Naive thymus-derived CD4-positive, alpha-beta T cell (primary cell): ENCODE measurements around the gene PLCH2. TPM values are rescaled to one million over a fixed set of nuclear protein-coding genes. Genes with fewer than 3 reads are reported as not detected.

Experiments used
- ATAC-seq: fragments of 150-1000 bp; cut with Tn5 transposase; 2 replicates; pipeline ENCODE4 v1.10.0; 2021; ENCODE audit warnings: mild to moderate bottlenecking, moderate library complexity
- CTCF ChIA-PET: fragments of 350-600 bp; sonication (Branson Sonifier 250); formaldehyde crosslinking; loops from one replicate; lab custom pipeline; 2021; ENCODE audit warnings: antibody characterized with exemption; lab: Charles Lee
- POLR2A ChIA-PET: fragments of 350-600 bp; sonication (Branson Sonifier 250); formaldehyde crosslinking; loops from one replicate; lab custom pipeline; 2021; ENCODE audit warnings: antibody characterized with exemption, inconsistent platforms; lab: Charles Lee
- DNase-seq, 9 donors: peaks; one replicate each; pipeline versions ENCODE4 v3.0.0 to v3.0.0-alpha.2; 2020 to 2022; ENCODE audit warnings: mixed read lengths in 1 of 9
- H3K27ac ChIP-seq: one replicate; pipeline ENCODE4 v1.7.0; 2013; ENCODE audit warnings: mild to moderate bottlenecking, low read depth, low read length, moderate library complexity
- H3K27me3 ChIP-seq, 2 donors: one replicate each; pipeline ENCODE4 v1.7.0; 2013; ENCODE audit warnings: low read length in 2 of 2, mild to moderate bottlenecking in 2 of 2, moderate library complexity in 2 of 2; ENCODE audit not compliant: control insufficient read depth in 2 of 2, insufficient read depth in 2 of 2
- H3K36me3 ChIP-seq, 3 experiments: 1 replicate in 2 of 3; 2 replicates in 1 of 3; pipeline ENCODE4 v1.7.0; 2013; ENCODE audit warnings: low read length in 3 of 3, mild to moderate bottlenecking in 3 of 3, moderate library complexity in 1 of 3; ENCODE audit not compliant: insufficient read depth in 3 of 3, control insufficient read depth in 2 of 3
- H3K4me1 ChIP-seq, 2 donors: one replicate each; pipeline ENCODE4 v1.7.0; 2013; ENCODE audit warnings: low read length in 2 of 2, mild to moderate bottlenecking in 2 of 2, moderate library complexity in 1 of 2; ENCODE audit not compliant: control insufficient read depth in 2 of 2, insufficient read depth in 2 of 2
- H3K4me3 ChIP-seq: 2 replicates; pipeline ENCODE4 v1.7.0; 2013; ENCODE audit warnings: mild to moderate bottlenecking, low read length
- H3K9me3 ChIP-seq, 3 experiments: 1 replicate in 2 of 3; 2 replicates in 1 of 3; pipeline ENCODE4 v1.7.0; 2013; ENCODE audit warnings: low read length in 3 of 3; ENCODE audit not compliant: control insufficient read depth in 2 of 3
- H3K27ac Mint-ChIP-seq, 9 donors: one replicate each; pipeline ENCODE4 v1.8.0; 2020 to 2022; ENCODE audit warnings: mixed read lengths in 9 of 9, mild to moderate bottlenecking in 8 of 9, moderate library complexity in 5 of 9, inconsistent platforms in 2 of 9
- H3K27me3 Mint-ChIP-seq, 5 donors: one replicate each; pipeline ENCODE4 v1.8.0; 2021 to 2022; ENCODE audit warnings: mixed read lengths in 5 of 5, mild to moderate bottlenecking in 1 of 5
- H3K36me3 Mint-ChIP-seq, 5 donors: one replicate each; pipeline ENCODE4 v1.8.0; 2020 to 2022; ENCODE audit warnings: mixed read lengths in 5 of 5, mild to moderate bottlenecking in 3 of 5, inconsistent platforms in 1 of 5
- H3K4me1 Mint-ChIP-seq, 7 donors: one replicate each; pipeline ENCODE4 v1.8.0; 2020 to 2022; ENCODE audit warnings: mixed read lengths in 7 of 7, mild to moderate bottlenecking in 3 of 7, inconsistent platforms in 1 of 7
- H3K4me3 Mint-ChIP-seq, 10 donors: one replicate each; pipeline ENCODE4 v1.8.0; 2020 to 2022; ENCODE audit warnings: mild to moderate bottlenecking in 10 of 10, mixed read lengths in 10 of 10, moderate library complexity in 6 of 10, inconsistent platforms in 2 of 10
- H3K9me3 Mint-ChIP-seq, 11 donors: one replicate each; pipeline ENCODE4 v1.8.0; 2020 to 2022; ENCODE audit warnings: mixed read lengths in 11 of 11, mild to moderate bottlenecking in 4 of 11, inconsistent platforms in 1 of 11, moderate library complexity in 1 of 11
- intact Hi-C, 2 donors: fragments of 100-400 bp; cut with micrococcal nuclease; formaldehyde crosslinking; loops; one replicate each; pipeline ENCODE4 v1.15.1; 2023
- polyA plus RNA-seq, 2 donors: library from polyadenylated mRNA; unstranded; fragments of 300-500 nt; fragmentation: Illumina TruSeq; gene quantifications; one replicate each; pipeline ENCODE4 v1.2.3, GENCODE V29; 2021
- total RNA-seq, 6 experiments: library from RNA in 5 of 6; stranded (reverse) in 5 of 6; gene quantifications; 1 replicate in 5 of 6; 2 replicates in 1 of 6; pipeline ENCODE4 v1.2.3 and lab custom pipeline; 2021 to 2026

PLCH2 gene
- total and polyA plus RNA-seq, 7 experiments from 2014 or later, result 0.11 to 37.4 (median 11.8) TPM

- no peaks in the 10 kb centered on the region for H3K36me3 ChIP-seq
Observed at GRCh38 chr1:2533365-2533764, 57.3 kb downstream of the PLCH2 start.

GRCh38 chr1:2534315-2534686 is 58.2 kb downstream of the PLCH2 start:
- Mint-ChIP-seq H3K4me3 (no peak overlapping the region), H3K36me3 (no peaks in the 10 kb centered on the region), H3K27me3 (peaks cover 0 to 39% (median 2%) of the 10 kb centered on the region in 5 donors), H3K4me1 (peaks cover 0 to 6% (median 4%) of the 10 kb centered on the region in 7 donors), H3K27ac (no peak overlapping the region), H3K9me3 (no peaks in the 10 kb centered on the region)
- Histone ChIP-seq H3K4me1 (peaks cover 5 to 9% of the 10 kb centered on the region in 2 donors), H3K4me3 (no peak overlapping the region), H3K36me3 (no peaks in the 10 kb centered on the region), H3K9me3 (no peaks in the 10 kb centered on the region), H3K27me3 (peaks cover 4 to 10% of the 10 kb centered on the region in 2 donors), H3K27ac (no peak overlapping the region)
- ATAC-seq, result no peak
- POLR2A ChIA-PET, result interaction anchor here (1.5 to 13.2 kb wide), 2 partner anchors 9 to 10 kb away, joined by 4 to 294 read pairs; no protein-coding TSS in a partner anchor
- CTCF ChIA-PET, result no interaction called here
- DNase-seq, result no peak
- intact Hi-C loops, result no loop called here

More at GRCh38 chr1:2533365-2533764, 57.3 kb downstream of the PLCH2 start:
- DNase-seq, result no peak
- ChIA-PET POLR2A (interaction anchor here (0.5 to 13.2 kb wide), 4 partner anchors 11 to 350 kb away, joined by 3 to 294 read pairs (median 4); partner anchors contain the start of gene PEX10), CTCF (no interaction called here)
- no peak for ATAC-seq
- Mint-ChIP-seq H3K9me3 (no peaks in the 10 kb centered on the region), H3K27ac (no peak overlapping the region), H3K36me3 (no peaks in the 10 kb centered on the region), H3K4me3 (no peak overlapping the region), H3K27me3 (peaks cover 0 to 41% (median 2%) of the 10 kb centered on the region in 5 donors), H3K4me1 (peaks cover 0 to 13% (median 6%) of the 10 kb centered on the region in 7 donors)
- Histone ChIP-seq H3K27me3 (peaks cover 4 to 10% of the 10 kb centered on the region in 2 donors), H3K4me1 (peaks cover 9 to 10% of the 10 kb centered on the region in 2 donors), H3K9me3 (no peaks in the 10 kb centered on the region), H3K27ac (no peak overlapping the region), H3K4me3 (no peak overlapping the region)
- intact Hi-C loops, result no loop called here

GRCh38 chr1:2534687-2535441 is 58.8 kb downstream of the PLCH2 start:
- H3K9me3 Mint-ChIP-seq, result no peaks in the 10 kb centered on the region
- Histone ChIP-seq H3K27me3 (peaks cover 4 to 10% of the 10 kb centered on the region in 2 donors), H3K36me3 (no peaks in the 10 kb centered on the region), H3K4me3 (no peak overlapping the region), H3K4me1 (peaks cover 5 to 9% of the 10 kb centered on the region in 2 donors), H3K9me3 (no peaks in the 10 kb centered on the region), H3K27ac (no peak overlapping the region)
- CTCF ChIA-PET, result no interaction called here
- H3K36me3 Mint-ChIP-seq, result no peaks in the 10 kb centered on the region
- DNase-seq (no peak), ATAC-seq (no peak)
- H3K4me1 Mint-ChIP-seq, result peaks cover 0 to 6% (median 4%) of the 10 kb centered on the region in 7 donors
- intact Hi-C loops, result no loop called here
- H3K4me3 Mint-ChIP-seq, result no peak overlapping the region
- POLR2A ChIA-PET, result interaction anchor here (0.7 to 13.2 kb wide), 3 partner anchors 9 to 10 kb away, joined by 3 to 294 read pairs (median 4); partner anchors contain the start of gene PANK4
- peaks cover 0 to 39% (median 2%) of the 10 kb centered on the region in 5 donors for H3K27me3 Mint-ChIP-seq
- H3K27ac Mint-ChIP-seq, result no peak overlapping the region

GRCh38 chr1:2535455-2535854 is 59.4 kb downstream of the PLCH2 start:
- no peak overlapping the region for H3K4me3 Mint-ChIP-seq
- H3K27me3 ChIP-seq, result peaks cover 4 to 10% of the 10 kb centered on the region in 2 donors
- ChIA-PET CTCF (no interaction called here), POLR2A (interaction anchor here (0.7 to 13.2 kb wide), 4 partner anchors 9 to 389 kb away, joined by 3 to 294 read pairs (median 4); partner anchors contain the start of gene PANK4)
- H3K36me3 ChIP-seq, result no peaks in the 10 kb centered on the region
- H3K9me3 ChIP-seq, result no peaks in the 10 kb centered on the region
- no peaks in the 10 kb centered on the region for H3K9me3 Mint-ChIP-seq
- H3K27me3 Mint-ChIP-seq, result peaks cover 0 to 39% (median 2%) of the 10 kb centered on the region in 5 donors
- intact Hi-C loops, result no loop called here
- ATAC-seq (no peak), DNase-seq (no peak)
- no peaks in the 10 kb centered on the region for H3K36me3 Mint-ChIP-seq
- no peak overlapping the region for H3K4me3 ChIP-seq
- H3K27ac ChIP-seq, result no peak overlapping the region
- H3K4me1 ChIP-seq, result peaks cover 5 to 7% of the 10 kb centered on the region in 2 donors
- peaks cover 0 to 6% (median 4%) of the 10 kb centered on the region in 7 donors for H3K4me1 Mint-ChIP-seq
- H3K27ac Mint-ChIP-seq, result no peak overlapping the region

GRCh38 chr1:2535981-2536380 is 59.9 kb downstream of the PLCH2 start:
- Histone ChIP-seq H3K4me1 (peaks cover 1 to 3% of the 10 kb centered on the region in 2 donors), H3K36me3 (no peaks in the 10 kb centered on the region), H3K4me3 (no peak overlapping the region), H3K9me3 (no peaks in the 10 kb centered on the region), H3K27me3 (peaks cover 2 to 6% of the 10 kb centered on the region in 2 donors), H3K27ac (no peak overlapping the region)
- Mint-ChIP-seq H3K4me3 (peak overlapping the region in 1 of 10 donors; percentile 34), H3K27me3 (peaks cover 0 to 34% (median 2%) of the 10 kb centered on the region in 5 donors), H3K4me1 (peaks cover 0 to 2% (median 1%) of the 10 kb centered on the region in 7 donors), H3K36me3 (no peaks in the 10 kb centered on the region), H3K27ac (no peak overlapping the region), H3K9me3 (no peaks in the 10 kb centered on the region)
- ATAC-seq (no peak), DNase-seq (no peak)
- POLR2A ChIA-PET, result interaction anchor here (0.8 to 13.2 kb wide), 3 partner anchors 8 to 390 kb away, joined by 3 to 294 read pairs (median 4); no protein-coding TSS in a partner anchor
- intact Hi-C loops, result no loop called here
- CTCF ChIA-PET, result no interaction called here

GRCh38 chr1:2537784-2538115 is 61.7 kb downstream of the PLCH2 start:
- peaks cover 0 to 38% (median 1%) of the 10 kb centered on the region in 5 donors for H3K27me3 Mint-ChIP-seq
- Histone ChIP-seq H3K36me3 (no peaks in the 10 kb centered on the region), H3K4me1 (peaks cover 0 to 8% of the 10 kb centered on the region in 2 donors), H3K9me3 (no peaks in the 10 kb centered on the region), H3K27me3 (no peaks in the 10 kb centered on the region), H3K27ac (no peak overlapping the region), H3K4me3 (no peak overlapping the region)
- CTCF ChIA-PET, result no interaction called here
- POLR2A ChIA-PET, result no interaction called here
- H3K4me3 Mint-ChIP-seq, result no peak overlapping the region
- no peaks in the 10 kb centered on the region for H3K9me3 Mint-ChIP-seq
- H3K4me1 Mint-ChIP-seq, result peaks cover 0 to 13% (median 6%) of the 10 kb centered on the region in 7 donors
- intact Hi-C loops, result no loop called here
- DNase-seq, result no peak
- no peak for ATAC-seq
- no peaks in the 10 kb centered on the region for H3K36me3 Mint-ChIP-seq
- no peak overlapping the region for H3K27ac Mint-ChIP-seq
